Activated T-helper 1 cell treated with anti-CD3 and anti-CD28 coated beads, Interleukin-12 subunit alpha, Interleukin-12 subunit beta, Interleukin-2, Interleukin-4 antibody, amounts not matched to agents 30 ng/mL and 10 ng/mL and 1 ng/mL, durations not matched to agents 14 hours and 24 hours and 36 hours (primary cell): Measurements from ENCODE around the gene PERCC1. TPM values are rescaled to one million over a fixed set of nuclear protein-coding genes. Genes with fewer than 3 reads are reported as not detected.
"Not testable (repeated sequence)": the region's sequence is repeated elsewhere in the genome, so short reads cannot be mapped to it uniquely, and the experiment has no call there.

Experiments
- DNase-seq: peaks from one replicate; pipeline ENCODE4 v3.0.0; 2021; ENCODE audit warnings: low spot score
- H3K27ac Mint-ChIP-seq: one replicate; pipeline ENCODE4 v1.8.0; 2021; ENCODE audit warnings: mild to moderate bottlenecking, mixed read lengths
- H3K27me3 Mint-ChIP-seq: one replicate; pipeline ENCODE4 v1.8.0; 2022; ENCODE audit warnings: mild to moderate bottlenecking, moderate library complexity, mixed read lengths; ENCODE audit not compliant: insufficient read depth
- H3K36me3 Mint-ChIP-seq: one replicate; pipeline ENCODE4 v1.8.0; 2021; ENCODE audit warnings: low read depth, mixed read lengths
- H3K4me1 Mint-ChIP-seq: one replicate; pipeline ENCODE4 v1.8.0; 2021; ENCODE audit warnings: low read depth, mixed read lengths
- H3K4me3 Mint-ChIP-seq: one replicate; pipeline ENCODE4 v1.8.0; 2021; ENCODE audit warnings: mild to moderate bottlenecking, moderate library complexity, mixed read lengths
- H3K9me3 Mint-ChIP-seq: one replicate; pipeline ENCODE4 v1.8.0; 2021; ENCODE audit warnings: mixed read lengths
- intact Hi-C: fragments of 100-400 bp; cut with micrococcal nuclease; formaldehyde crosslinking; loops from one replicate; pipeline ENCODE4 v1.15.1; 2024
- total RNA-seq: library from RNA; stranded (reverse); gene quantifications from 2 replicates; pipeline ENCODE4 v1.2.3, GENCODE V29; 2022

PERCC1 gene
- total RNA-seq, 1 donor from 2014 or later = not detected

GRCh38 chr16:1474796-1475551 lies 44.1 kb downstream of the PERCC1 start, which contains the start of gene CLCN7:
CLCN7 (minus strand) TSS chr16:1475028; CDS start chr16:1474974, 54 bp downstream.
- H3K4me1 Mint-ChIP-seq = peaks cover 6% of the 10 kb centered on the region
- H3K4me3 Mint-ChIP-seq = peak within 1 kb of the TSS; percentile 83
- H3K27me3 Mint-ChIP-seq = peaks cover 2% of the 10 kb centered on the region
- intact Hi-C loops = loop anchor here (1.0 to 2.0 kb wide), 5 partner anchors 18 to 137 kb away; partner anchors contain the start of genes CRAMP1, IFT140, TELO2 and UQCC4
- H3K27ac Mint-ChIP-seq = peak within 1 kb of the TSS; percentile 89
- peak; percentile 89 for DNase-seq
- no peaks in the 10 kb centered on the region for H3K9me3 Mint-ChIP-seq
- no peaks in the 10 kb centered on the region for H3K36me3 Mint-ChIP-seq

GRCh38 chr16:1475552-1476114 lies 44.8 kb downstream of the PERCC1 start:
- intact Hi-C loops = loop anchor here (1.0 to 2.0 kb wide), 5 partner anchors 18 to 137 kb away; partner anchors contain the start of genes CRAMP1, IFT140, TELO2 and UQCC4
- DNase-seq = no peak
- peak overlapping the region; percentile 89 for H3K27ac Mint-ChIP-seq
- peak overlapping the region; percentile 83 for H3K4me3 Mint-ChIP-seq
- H3K27me3 Mint-ChIP-seq = peaks cover 2% of the 10 kb centered on the region
- peaks cover 6% of the 10 kb centered on the region for H3K4me1 Mint-ChIP-seq
- no peaks in the 10 kb centered on the region for H3K9me3 Mint-ChIP-seq
- no peaks in the 10 kb centered on the region for H3K36me3 Mint-ChIP-seq

- Mint-ChIP-seq H3K36me3 (no peaks in the 10 kb centered on the region), H3K4me1 (peaks cover 6% of the 10 kb centered on the region), H3K9me3 (no peaks in the 10 kb centered on the region), H3K27me3 (peaks cover 5% of the 10 kb centered on the region), H3K4me3 (peak overlapping the region; percentile 39), H3K27ac (no peak overlapping the region)
- intact Hi-C loops = no loop called here
- no peak for DNase-seq
Observed at GRCh38 chr16:1477033-1477432, 46.2 kb downstream of the PERCC1 start.

- H3K27ac Mint-ChIP-seq, H3K9me3 Mint-ChIP-seq, DNase-seq, H3K36me3 Mint-ChIP-seq, H3K27me3 Mint-ChIP-seq, H3K4me1 Mint-ChIP-seq, H3K4me3 Mint-ChIP-seq, intact Hi-C loops: not testable (repeated sequence)
Observed at GRCh38 chr16:1478937-1479336, 48.1 kb downstream of the PERCC1 start.

GRCh38 chr16:1481906-1482835 lies 51.3 kb downstream of the PERCC1 start:
- Mint-ChIP-seq H3K27ac (no peak overlapping the region), H3K27me3 (peaks cover 5% of the 10 kb centered on the region), H3K36me3 (no peaks in the 10 kb centered on the region), H3K4me3 (no peak overlapping the region), H3K9me3 (no peaks in the 10 kb centered on the region), H3K4me1 (no peaks in the 10 kb centered on the region)
- intact Hi-C loops = no loop called here
- no peak for DNase-seq

Other genes with a start within 250 kb of the PERCC1 start
- not detected in 2 replicates for gene TPSG1, start 205.8 kb upstream of the PERCC1 start, total RNA-seq
- not detected in 2 replicates for gene TPSB2, start 200.9 kb upstream of the PERCC1 start, total RNA-seq
- not detected in 2 replicates for gene TPSAB1, start 190.4 kb upstream of the PERCC1 start, total RNA-seq
- gene TPSD1, start 175.0 kb upstream of the PERCC1 start, total RNA-seq = not detected in 2 replicates
- gene UBE2I, start 121.4 kb upstream of the PERCC1 start, total RNA-seq = 257 TPM in 2 replicates
- gene BAIAP3, start 97.4 kb upstream of the PERCC1 start, total RNA-seq = 0.07 and 0.18 TPM in 2 replicates
- gene TSR3, start 79.2 kb upstream of the PERCC1 start, total RNA-seq = 87.4 and 89.4 TPM in 2 replicates
- 21.4 and 22.5 TPM in 2 replicates for gene GNPTG, start 79.1 kb upstream of the PERCC1 start, total RNA-seq
- 42.7 and 46.1 TPM in 2 replicates for gene UNKL, start 16.4 kb upstream of the PERCC1 start, total RNA-seq
- 22.6 and 23.4 TPM in 2 replicates for gene UQCC4, start 10.3 kb upstream of the PERCC1 start, total RNA-seq
- gene CCDC154, start 13.5 kb downstream of the PERCC1 start, total RNA-seq = 0.44 and 2.0 TPM in 2 replicates
- 61.7 and 68.7 TPM in 2 replicates for gene CLCN7, start 44.0 kb downstream of the PERCC1 start, total RNA-seq
- 0.20 TPM in 1 of 2 replicates, not detected in the other for gene PTX4, start 57.9 kb downstream of the PERCC1 start, total RNA-seq
- gene TELO2, start 62.3 kb downstream of the PERCC1 start, total RNA-seq = 94.1 and 95.3 TPM in 2 replicates
- 22.8 and 23.7 TPM in 2 replicates for gene TMEM204, start 102.6 kb downstream of the PERCC1 start, total RNA-seq
- gene IFT140, start 181.0 kb downstream of the PERCC1 start, total RNA-seq = 8.8 and 9.5 TPM in 2 replicates
- 38.6 and 38.7 TPM in 2 replicates for gene CRAMP1, start 181.3 kb downstream of the PERCC1 start, total RNA-seq
- 106 and 119 TPM in 2 replicates for gene JPT2, start 247.2 kb downstream of the PERCC1 start, total RNA-seq